GM12873 (cell line): ENCODE measurements around the gene CAMSAP2.

ENCODE experiments used
- CTCF ChIP-seq: IDR thresholded peaks from 2 replicates; pipeline ENCODE4 v1.5.1; 2012; ENCODE audit warnings: low read depth, mild to moderate bottlenecking, moderate library complexity, low read length, control low read depth; ENCODE audit not compliant: insufficient read depth; ENCODE audit errors: missing control alignments

The CAMSAP2 gene

GRCh38 chr1:200906491-200906890 lies 167.8 kb downstream of the CAMSAP2 start:
- no peak for TF ChIP-seq CTCF

DNA sequence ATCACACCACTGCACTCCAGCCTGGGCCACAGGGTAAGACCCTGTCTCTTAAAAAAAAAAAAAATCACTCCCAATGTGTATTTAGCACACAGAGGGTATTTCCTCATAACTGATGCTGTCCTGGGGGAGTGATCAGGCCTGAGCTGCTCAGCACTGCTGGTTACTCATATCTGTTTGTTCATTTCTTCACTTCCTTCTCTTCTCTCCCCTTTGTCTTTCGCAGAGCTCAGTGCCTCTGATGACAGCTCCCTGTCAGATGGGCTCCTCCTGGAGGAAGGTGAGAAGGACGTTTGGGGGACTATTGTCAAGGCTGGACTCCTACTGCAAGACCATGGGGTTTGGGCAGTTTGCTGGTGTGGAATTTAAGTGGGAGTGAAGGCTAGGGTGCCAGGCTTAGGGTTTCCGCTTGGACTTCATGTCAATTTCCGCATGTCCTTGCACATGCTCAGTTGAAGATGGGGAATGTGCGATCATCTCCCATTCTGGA lies 169.0 kb downstream of the CAMSAP2 start:
- no peak for TF ChIP-seq CTCF

- TF ChIP-seq CTCF: no peak
Observed at GRCh38 chr1:200908191-200908868, 169.6 kb downstream of the CAMSAP2 start.

GRCh38 chr1:200909071-200909470 lies 170.4 kb downstream of the CAMSAP2 start:
- no peak for TF ChIP-seq CTCF

GRCh38 chr1:200909757-200910239 lies 171.1 kb downstream of the CAMSAP2 start:
- TF ChIP-seq CTCF: no peak
